ENCODE results near the gene BCOR.

DNA sequence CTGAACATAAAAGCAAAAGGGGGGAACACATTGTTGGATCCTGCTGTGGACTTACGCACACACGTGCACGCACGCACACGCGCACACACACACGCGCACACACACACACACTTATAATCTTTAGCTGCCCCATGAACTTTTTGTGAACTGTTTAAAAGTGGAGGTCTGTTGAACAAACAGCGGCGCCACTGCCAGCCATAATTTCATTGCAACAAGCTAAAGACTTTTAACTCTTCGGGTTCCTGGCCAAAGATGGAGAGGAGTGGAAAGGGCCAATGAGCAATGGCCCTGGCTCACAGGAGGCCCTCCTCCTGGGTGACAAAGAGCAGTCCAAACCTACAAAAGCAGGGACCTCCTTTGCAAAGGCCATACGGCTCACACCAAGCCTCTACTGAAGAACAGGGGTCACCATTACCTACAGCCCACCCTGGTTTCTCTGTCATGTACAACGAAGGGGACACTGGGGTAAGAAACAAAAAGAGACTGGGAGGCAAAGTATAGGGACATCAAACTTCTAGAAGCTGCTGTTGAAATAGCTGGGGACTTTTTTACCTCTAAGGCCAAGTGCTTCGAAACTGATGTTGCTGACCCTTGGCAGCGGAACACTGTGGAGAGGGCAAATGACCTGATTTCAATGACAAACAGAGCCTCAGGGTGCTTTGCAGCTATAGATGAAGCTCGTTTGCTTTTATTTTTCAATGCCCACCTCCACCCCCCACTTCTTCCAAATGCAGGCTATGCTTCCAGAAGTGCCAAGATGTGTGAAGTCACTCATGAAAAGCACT, 16.7 kb downstream of the BCOR start:
- TF ChIP-seq CTCF (IDR thresholded peaks at IDR 0.05) (no peak), POLR2AphosphoS5 (IDR thresholded peaks at IDR 0.05) (no peak)

All from suprapubic skin (tissue), 3 donors.